Naive thymus-derived CD4-positive, alpha-beta T cell (primary cell): ENCODE results near the gene SKAP1. TPM values are rescaled to one million over a fixed set of nuclear protein-coding genes. Genes with fewer than 3 reads are reported as not detected.

ENCODE experiments used
- ATAC-seq: fragments of 150-1000 bp; cut with Tn5 transposase; 2 replicates; pipeline ENCODE4 v1.10.0; 2021; ENCODE audit warnings: mild to moderate bottlenecking, moderate library complexity
- CTCF ChIA-PET: fragments of 350-600 bp; sonication (Branson Sonifier 250); formaldehyde crosslinking; loops from one replicate; lab custom pipeline; 2021; ENCODE audit warnings: antibody characterized with exemption; lab: Charles Lee
- POLR2A ChIA-PET: fragments of 350-600 bp; sonication (Branson Sonifier 250); formaldehyde crosslinking; loops from one replicate; lab custom pipeline; 2021; ENCODE audit warnings: antibody characterized with exemption, inconsistent platforms; lab: Charles Lee
- DNase-seq, 9 donors: peaks; one replicate each; pipeline versions ENCODE4 v3.0.0 to v3.0.0-alpha.2; 2020 to 2022; ENCODE audit warnings: mixed read lengths in 1 of 9
- H3K27ac ChIP-seq: one replicate; pipeline ENCODE4 v1.7.0; 2013; ENCODE audit warnings: mild to moderate bottlenecking, low read depth, low read length, moderate library complexity
- H3K27me3 ChIP-seq, 2 donors: one replicate each; pipeline ENCODE4 v1.7.0; 2013; ENCODE audit warnings: low read length in 2 of 2, mild to moderate bottlenecking in 2 of 2, moderate library complexity in 2 of 2; ENCODE audit not compliant: control insufficient read depth in 2 of 2, insufficient read depth in 2 of 2
- H3K36me3 ChIP-seq, 3 experiments: 1 replicate in 2 of 3; 2 replicates in 1 of 3; pipeline ENCODE4 v1.7.0; 2013; ENCODE audit warnings: low read length in 3 of 3, mild to moderate bottlenecking in 3 of 3, moderate library complexity in 1 of 3; ENCODE audit not compliant: insufficient read depth in 3 of 3, control insufficient read depth in 2 of 3
- H3K4me1 ChIP-seq, 2 donors: one replicate each; pipeline ENCODE4 v1.7.0; 2013; ENCODE audit warnings: low read length in 2 of 2, mild to moderate bottlenecking in 2 of 2, moderate library complexity in 1 of 2; ENCODE audit not compliant: control insufficient read depth in 2 of 2, insufficient read depth in 2 of 2
- H3K4me3 ChIP-seq: 2 replicates; pipeline ENCODE4 v1.7.0; 2013; ENCODE audit warnings: mild to moderate bottlenecking, low read length
- H3K9me3 ChIP-seq, 3 experiments: 1 replicate in 2 of 3; 2 replicates in 1 of 3; pipeline ENCODE4 v1.7.0; 2013; ENCODE audit warnings: low read length in 3 of 3; ENCODE audit not compliant: control insufficient read depth in 2 of 3
- H3K27ac Mint-ChIP-seq, 9 donors: one replicate each; pipeline ENCODE4 v1.8.0; 2020 to 2022; ENCODE audit warnings: mixed read lengths in 9 of 9, mild to moderate bottlenecking in 8 of 9, moderate library complexity in 5 of 9, inconsistent platforms in 2 of 9
- H3K27me3 Mint-ChIP-seq, 5 donors: one replicate each; pipeline ENCODE4 v1.8.0; 2021 to 2022; ENCODE audit warnings: mixed read lengths in 5 of 5, mild to moderate bottlenecking in 1 of 5
- H3K36me3 Mint-ChIP-seq, 5 donors: one replicate each; pipeline ENCODE4 v1.8.0; 2020 to 2022; ENCODE audit warnings: mixed read lengths in 5 of 5, mild to moderate bottlenecking in 3 of 5, inconsistent platforms in 1 of 5
- H3K4me1 Mint-ChIP-seq, 7 donors: one replicate each; pipeline ENCODE4 v1.8.0; 2020 to 2022; ENCODE audit warnings: mixed read lengths in 7 of 7, mild to moderate bottlenecking in 3 of 7, inconsistent platforms in 1 of 7
- H3K4me3 Mint-ChIP-seq, 10 donors: one replicate each; pipeline ENCODE4 v1.8.0; 2020 to 2022; ENCODE audit warnings: mild to moderate bottlenecking in 10 of 10, mixed read lengths in 10 of 10, moderate library complexity in 6 of 10, inconsistent platforms in 2 of 10
- H3K9me3 Mint-ChIP-seq, 11 donors: one replicate each; pipeline ENCODE4 v1.8.0; 2020 to 2022; ENCODE audit warnings: mixed read lengths in 11 of 11, mild to moderate bottlenecking in 4 of 11, inconsistent platforms in 1 of 11, moderate library complexity in 1 of 11
- intact Hi-C, 2 donors: fragments of 100-400 bp; cut with micrococcal nuclease; formaldehyde crosslinking; loops; one replicate each; pipeline ENCODE4 v1.15.1; 2023
- polyA plus RNA-seq, 2 donors: library from polyadenylated mRNA; unstranded; fragments of 300-500 nt; fragmentation: Illumina TruSeq; gene quantifications; one replicate each; pipeline ENCODE4 v1.2.3, GENCODE V29; 2021
- total RNA-seq, 6 experiments: library from RNA in 5 of 6; stranded (reverse) in 5 of 6; gene quantifications; 1 replicate in 5 of 6; 2 replicates in 1 of 6; pipeline ENCODE4 v1.2.3 and lab custom pipeline; 2021 to 2026

The SKAP1 gene
- total and polyA plus RNA-seq, 7 experiments from 2014 or later = 99.3 to 289 (median 109) TPM

DNA sequence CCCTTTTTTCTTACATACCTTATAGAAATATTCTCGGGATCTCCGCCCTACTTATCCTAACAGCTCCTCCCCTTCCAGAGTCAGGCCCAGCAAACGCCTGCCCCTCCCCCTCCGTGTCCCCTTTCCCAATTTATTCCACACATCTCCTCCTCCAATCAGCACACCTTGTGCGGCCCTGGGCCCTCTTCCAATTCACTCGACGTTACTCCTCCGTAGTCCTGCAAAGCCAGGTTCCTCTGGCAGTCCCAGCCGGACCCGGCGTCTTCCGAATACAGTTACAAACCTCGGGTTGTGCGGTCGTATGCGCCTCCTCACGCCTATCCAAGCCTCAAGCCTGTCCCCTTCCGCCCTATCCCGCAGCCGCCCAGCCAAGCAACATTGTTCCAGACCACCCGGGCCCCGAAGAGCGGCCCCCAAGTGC is 329.4 kb downstream of the SKAP1 start:
- no peaks in the 10 kb centered on the region for H3K27me3 ChIP-seq
- Mint-ChIP-seq H3K27ac (peak overlapping the region in 8 of 9 donors; percentile 49 to 94 (median 81)), H3K4me1 (peaks cover 17 to 62% (median 56%) of the 10 kb centered on the region in 7 donors), H3K36me3 (peaks cover 0 to 14% (median 0%) of the 10 kb centered on the region in 5 donors), H3K4me3 (peak overlapping the region; percentile 83 to 95 (median 91)), H3K27me3 (no peaks in the 10 kb centered on the region), H3K9me3 (peaks cover 0 to 8% (median 0%) of the 10 kb centered on the region in 11 donors)
- CTCF ChIA-PET = interaction anchor here (0.7 to 1.9 kb wide), 3 partner anchors 18 to 75 kb away, joined by 3 to 12 read pairs (median 3); no protein-coding TSS in a partner anchor
- H3K4me3 ChIP-seq = peak overlapping the region; percentile 78
- POLR2A ChIA-PET = interaction anchor here (0.7 to 1.6 kb wide), 5 partner anchors 12 to 205 kb away, joined by 3 to 7 read pairs (median 4); partner anchors contain the start of genes NFE2L1 and SP2
- no peaks in the 10 kb centered on the region for H3K9me3 ChIP-seq
- H3K36me3 ChIP-seq = peaks cover 0 to 6% (median 0%) of the 10 kb centered on the region in 3 experiments
- peak overlapping the region; percentile 68 for H3K27ac ChIP-seq
- intact Hi-C loops = loop anchor here (1.0 to 10.0 kb wide), 9 partner anchors 52 to 1262 kb away; partner anchors contain the start of genes NFE2L1 (in 2 of the 2), ATP5MC1 (in 1 of the 2), CALCOCO2 (in 1 of the 2) and KPNB1 (in 1 of the 2)
- ATAC-seq = no peak
- H3K4me1 ChIP-seq = peaks cover 6 to 11% of the 10 kb centered on the region in 2 donors
- no peak for DNase-seq

DNA sequence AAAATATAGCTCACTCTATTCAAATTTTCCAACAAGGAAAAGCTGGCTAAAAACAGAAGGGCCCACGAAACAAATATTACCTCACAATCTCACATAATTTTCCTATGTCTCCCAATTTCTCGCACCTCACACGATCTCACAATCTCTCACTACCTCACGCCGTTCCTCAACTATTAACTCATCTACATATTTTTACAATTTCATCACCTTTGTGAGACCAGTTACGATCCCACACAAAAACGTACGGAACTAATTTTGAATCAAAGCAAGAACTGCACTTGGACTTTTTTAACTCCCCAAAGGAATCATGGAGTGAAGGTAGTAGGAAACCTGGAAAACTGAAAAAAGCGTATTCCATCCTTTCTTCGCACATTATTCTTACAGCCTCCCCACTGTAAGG is 329.9 kb downstream of the SKAP1 start:
- Histone ChIP-seq H3K4me3 (peak overlapping the region; percentile 78), H3K27me3 (no peaks in the 10 kb centered on the region), H3K9me3 (no peaks in the 10 kb centered on the region), H3K4me1 (peaks cover 6 to 11% of the 10 kb centered on the region in 2 donors), H3K27ac (peak overlapping the region; percentile 68), H3K36me3 (peaks cover 0 to 6% (median 0%) of the 10 kb centered on the region in 3 experiments)
- ATAC-seq (no peak), DNase-seq (no peak)
- CTCF ChIA-PET = interaction anchor here (0.7 to 1.9 kb wide), 3 partner anchors 18 to 75 kb away, joined by 3 to 12 read pairs (median 3); no protein-coding TSS in a partner anchor
- peak overlapping the region in 2 of 9 donors; percentile 49 to 92 for H3K27ac Mint-ChIP-seq
- peaks cover 0 to 8% (median 0%) of the 10 kb centered on the region in 11 donors for H3K9me3 Mint-ChIP-seq
- H3K27me3 Mint-ChIP-seq = no peaks in the 10 kb centered on the region
- H3K4me3 Mint-ChIP-seq = peak overlapping the region; percentile 83 to 95 (median 91)
- intact Hi-C loops = loop anchor here in 1 of 2 donors (2.0 to 10.0 kb wide), 7 partner anchors 155 to 1262 kb away; partner anchors contain the start of genes ATP5MC1, CALCOCO2, KPNB1 and LRRC46
- H3K4me1 Mint-ChIP-seq = peaks cover 17 to 62% (median 58%) of the 10 kb centered on the region in 7 donors
- POLR2A ChIA-PET = interaction anchor here (1.2 to 1.6 kb wide), 2 partner anchors 8 to 12 kb away, joined by 4 to 5 read pairs; no protein-coding TSS in a partner anchor
- peaks cover 0 to 14% (median 0%) of the 10 kb centered on the region in 5 donors for H3K36me3 Mint-ChIP-seq

DNA sequence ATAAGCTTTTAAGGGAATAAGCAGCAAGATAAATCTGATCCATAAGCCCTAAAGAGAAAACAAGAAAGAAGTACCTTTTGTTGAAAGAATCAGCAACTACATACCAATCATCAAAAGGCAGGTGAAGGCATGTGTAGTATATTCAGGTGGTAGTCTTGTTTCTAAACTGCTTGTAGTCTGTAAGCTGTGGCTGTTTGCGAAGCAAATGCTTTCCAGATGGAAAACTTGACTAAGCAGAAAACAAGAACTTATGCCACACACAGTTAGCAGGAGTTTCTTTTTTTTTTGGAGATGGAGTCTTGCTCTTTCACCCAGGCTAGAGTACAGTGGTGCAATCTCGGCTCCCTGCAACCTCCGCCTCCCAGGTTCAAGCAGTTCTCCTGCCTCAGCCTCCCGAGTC is 334.4 kb downstream of the SKAP1 start:
- ChIA-PET POLR2A (interaction anchor here (0.9 to 1.2 kb wide), 2 partner anchors 11 to 19 kb away, joined by 3 to 4 read pairs; no protein-coding TSS in a partner anchor), CTCF (interaction anchor here (1.0 to 1.2 kb wide), 2 partner anchors 13 to 28 kb away, joined by 3 read pairs; no protein-coding TSS in a partner anchor)
- Mint-ChIP-seq H3K36me3 (peaks cover 0 to 9% (median 2%) of the 10 kb centered on the region in 5 donors), H3K4me1 (peaks cover 5 to 37% (median 25%) of the 10 kb centered on the region in 7 donors), H3K4me3 (no peak overlapping the region), H3K27me3 (no peaks in the 10 kb centered on the region), H3K27ac (no peak overlapping the region), H3K9me3 (no peaks in the 10 kb centered on the region)
- no peak overlapping the region for H3K4me3 ChIP-seq
- intact Hi-C loops = no loop called here
- DNase-seq (no peak), ATAC-seq (no peak)
- H3K36me3 ChIP-seq = peaks cover 0 to 6% (median 0%) of the 10 kb centered on the region in 3 experiments
- no peak overlapping the region for H3K27ac ChIP-seq
- no peaks in the 10 kb centered on the region for H3K9me3 ChIP-seq
- peaks cover 4 to 7% of the 10 kb centered on the region in 2 donors for H3K4me1 ChIP-seq
- no peaks in the 10 kb centered on the region for H3K27me3 ChIP-seq

DNA sequence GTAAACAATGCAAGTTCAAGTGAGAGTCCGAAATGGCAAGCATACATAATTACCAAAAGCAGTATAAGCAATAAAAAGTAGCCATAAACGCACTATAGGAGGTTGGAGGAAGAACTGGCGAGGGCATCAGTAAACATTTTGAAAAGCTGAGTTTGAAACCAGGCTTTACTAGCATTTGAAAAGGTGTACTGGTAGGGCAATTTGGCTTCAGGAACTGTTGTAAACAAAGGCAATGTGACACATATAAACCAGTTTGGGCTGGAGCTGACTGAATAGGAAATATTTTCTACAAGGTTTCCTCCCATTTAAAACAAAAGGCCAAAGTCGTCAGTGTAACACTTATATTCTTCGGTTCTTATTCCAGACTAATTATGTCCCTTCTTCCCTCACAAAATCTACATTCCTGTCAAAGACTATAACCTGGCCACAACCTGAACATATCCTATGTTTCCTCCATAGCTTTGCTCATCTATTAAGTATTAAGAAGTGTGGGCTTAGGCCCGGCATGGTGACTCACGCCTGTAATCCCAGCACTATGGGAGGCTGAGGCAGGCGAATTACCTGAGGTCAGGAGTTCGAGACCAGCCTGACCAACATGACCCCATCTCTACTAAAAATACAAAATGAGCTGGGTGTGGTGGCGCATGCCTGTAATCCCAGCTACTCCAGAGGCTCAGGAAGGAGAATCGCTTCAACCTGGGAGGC is 336.5 kb downstream of the SKAP1 start:
- no peaks in the 10 kb centered on the region for H3K4me1 ChIP-seq
- H3K9me3 ChIP-seq = no peaks in the 10 kb centered on the region
- no peak overlapping the region for H3K27ac ChIP-seq
- intact Hi-C loops = no loop called here
- DNase-seq (no peak), ATAC-seq (no peak)
- peaks cover 0 to 15% (median 0%) of the 10 kb centered on the region in 5 donors for H3K36me3 Mint-ChIP-seq
- ChIA-PET POLR2A (no interaction called here), CTCF (interaction anchor here (0.7 to 1.0 kb wide), 2 partner anchors 38 to 67 kb away, joined by 3 to 6 read pairs; no protein-coding TSS in a partner anchor)
- no peaks in the 10 kb centered on the region for H3K27me3 ChIP-seq
- peaks cover 0 to 31% (median 14%) of the 10 kb centered on the region in 7 donors for H3K4me1 Mint-ChIP-seq
- H3K4me3 Mint-ChIP-seq = no peak overlapping the region
- no peak overlapping the region for H3K4me3 ChIP-seq
- peaks cover 0 to 6% (median 0%) of the 10 kb centered on the region in 3 experiments for H3K36me3 ChIP-seq
- no peaks in the 10 kb centered on the region for H3K27me3 Mint-ChIP-seq
- peak overlapping the region in 1 of 9 donors; percentile 9 for H3K27ac Mint-ChIP-seq
- no peaks in the 10 kb centered on the region for H3K9me3 Mint-ChIP-seq

DNA sequence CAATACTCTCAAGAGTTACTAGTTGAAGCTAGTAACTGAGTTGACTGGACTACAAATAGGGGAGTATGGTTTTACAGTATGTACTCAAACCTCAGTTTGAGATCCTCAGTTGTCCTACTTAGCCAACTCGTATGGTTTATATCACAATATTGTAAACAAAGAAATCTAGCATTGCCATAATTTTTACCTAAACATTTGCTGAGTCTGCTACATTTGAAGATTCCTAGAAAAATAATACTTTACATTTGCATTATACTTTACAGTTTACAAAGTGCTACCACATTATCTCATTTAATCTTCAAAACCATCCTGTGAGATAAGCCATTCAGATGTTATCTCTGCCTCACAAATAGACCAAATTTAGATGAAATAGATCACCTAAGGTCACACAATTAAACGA is 345.1 kb downstream of the SKAP1 start:
- no peaks in the 10 kb centered on the region for H3K9me3 ChIP-seq
- no peaks in the 10 kb centered on the region for H3K9me3 Mint-ChIP-seq
- H3K4me1 ChIP-seq = no peaks in the 10 kb centered on the region
- H3K27me3 Mint-ChIP-seq = no peaks in the 10 kb centered on the region
- H3K27ac ChIP-seq = no peak overlapping the region
- no peak overlapping the region for H3K4me3 Mint-ChIP-seq
- no peaks in the 10 kb centered on the region for H3K36me3 ChIP-seq
- DNase-seq (no peak), ATAC-seq (no peak)
- intact Hi-C loops = loop anchor here (5.0 to 10.0 kb wide), 2 partner anchors 90 to 532 kb away; partner anchors contain the start of gene HOXB8 (in 1 of the 2)
- H3K27me3 ChIP-seq = no peaks in the 10 kb centered on the region
- H3K36me3 Mint-ChIP-seq = peaks cover 0 to 3% (median 0%) of the 10 kb centered on the region in 5 donors
- CTCF ChIA-PET = interaction anchor here (6.9 kb wide), 1 partner anchor 47 kb away, joined by 64 read pairs; no protein-coding TSS in a partner anchor
- POLR2A ChIA-PET = interaction anchor here (0.7 kb wide), 1 partner anchor 108 kb away, joined by 4 read pairs; no protein-coding TSS in a partner anchor
- no peak overlapping the region for H3K4me3 ChIP-seq
- peaks cover 0 to 20% (median 10%) of the 10 kb centered on the region in 7 donors for H3K4me1 Mint-ChIP-seq
- no peak overlapping the region for H3K27ac Mint-ChIP-seq
